PFSK-1 (cell line): ENCODE data around the gene MAGI1.

ENCODE experiments used
- FOXP2 ChIP-seq: optimal IDR thresholded peaks from 2 replicates; pipeline ENCODE3; 2011; ENCODE audit warnings: borderline replicate concordance, control low read depth, inconsistent platforms; ENCODE audit not compliant: insufficient read depth; ENCODE audit errors: extremely low read length, extremely low read depth
- POLR2AphosphoS5 ChIP-seq: IDR thresholded peaks from 2 replicates; pipeline ENCODE4 v1.6.1; 2012; ENCODE audit warnings: low read depth, mild to moderate bottlenecking, control low read depth, low read length, moderate library complexity
- REST ChIP-seq, 2 experiments: IDR thresholded peaks; 2 replicates each; pipeline versions ENCODE4 v1.6.1 to v1.8.0; 2011 to 2012; ENCODE audit warnings: low read depth in 2 of 2, low read length in 2 of 2, control low read depth in 1 of 2, inconsistent platforms in 1 of 2, mild to moderate bottlenecking in 1 of 2, moderate library complexity in 1 of 2; ENCODE audit not compliant: insufficient read depth in 1 of 2
- SIN3A ChIP-seq: IDR thresholded peaks from 2 replicates; pipeline ENCODE4 v1.6.1; 2012; ENCODE audit warnings: mild to moderate bottlenecking, low read length, moderate library complexity, borderline replicate concordance; ENCODE audit not compliant: insufficient read depth
- TAF1 ChIP-seq: IDR thresholded peaks from 2 replicates; pipeline ENCODE4 v1.6.1; 2012; ENCODE audit warnings: low read length, control low read depth, borderline replicate concordance; ENCODE audit not compliant: insufficient read depth

The MAGI1 gene

DNA sequence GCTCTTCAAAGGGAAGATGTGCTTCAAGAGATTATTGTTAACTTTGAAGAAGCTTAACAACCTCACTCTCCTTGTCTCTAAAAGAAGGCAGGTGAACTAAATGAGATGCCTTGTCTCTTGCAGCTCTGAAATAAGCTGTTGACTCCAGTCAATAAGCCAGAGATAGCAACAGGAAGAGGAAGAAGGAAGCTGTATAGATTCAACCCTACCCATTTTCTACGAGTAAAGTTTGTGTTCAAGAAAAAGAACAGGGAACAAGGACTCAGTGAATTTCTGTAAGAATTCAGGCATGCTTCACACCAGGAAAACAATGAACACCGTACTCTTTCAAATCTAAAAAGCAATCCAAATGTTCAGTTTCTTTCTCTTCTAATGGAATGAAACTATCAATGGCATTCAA, 503.5 kb downstream of the MAGI1 start:
- TF ChIP-seq TAF1 = no peak

GRCh38 chr3:65534805-65535204, 503.9 kb downstream of the MAGI1 start:
- TF ChIP-seq FOXP2 = no peak
- no peak for TF ChIP-seq REST (IDR thresholded peaks at IDR 0.05; ENCODE audit: insufficient read depth in 1 of 2, low read depth in 2 of 2, low read length in 2 of 2)
- no peak for TF ChIP-seq POLR2AphosphoS5
- TF ChIP-seq SIN3A = no peak
- TF ChIP-seq TAF1 = no peak

DNA sequence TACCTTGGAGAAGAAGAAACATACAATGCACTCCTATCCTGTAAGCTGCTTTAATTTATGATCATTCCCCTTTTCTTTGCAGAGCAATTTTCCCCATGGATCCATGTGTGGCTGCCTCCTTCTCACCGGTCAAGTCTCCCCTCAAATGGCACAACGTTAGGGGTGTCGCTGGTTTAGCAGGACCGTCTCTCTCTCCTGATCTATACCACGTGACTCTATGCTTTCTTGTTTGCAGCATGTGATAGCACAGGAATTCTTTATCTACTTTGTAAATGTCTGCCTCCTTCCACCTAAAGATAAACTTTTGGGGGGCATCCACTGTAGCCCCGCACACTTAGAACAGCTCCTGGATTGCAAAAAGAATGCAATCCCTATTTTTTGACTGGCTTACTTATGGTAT, 506.0 kb downstream of the MAGI1 start:
- no peak for TF ChIP-seq POLR2AphosphoS5
- TF ChIP-seq FOXP2 = no peak
- TF ChIP-seq SIN3A = no peak
- TF ChIP-seq TAF1 = no peak
- TF ChIP-seq REST (IDR thresholded peaks at IDR 0.05; ENCODE audit: insufficient read depth in 1 of 2, low read depth in 2 of 2, low read length in 2 of 2) = no peak

DNA sequence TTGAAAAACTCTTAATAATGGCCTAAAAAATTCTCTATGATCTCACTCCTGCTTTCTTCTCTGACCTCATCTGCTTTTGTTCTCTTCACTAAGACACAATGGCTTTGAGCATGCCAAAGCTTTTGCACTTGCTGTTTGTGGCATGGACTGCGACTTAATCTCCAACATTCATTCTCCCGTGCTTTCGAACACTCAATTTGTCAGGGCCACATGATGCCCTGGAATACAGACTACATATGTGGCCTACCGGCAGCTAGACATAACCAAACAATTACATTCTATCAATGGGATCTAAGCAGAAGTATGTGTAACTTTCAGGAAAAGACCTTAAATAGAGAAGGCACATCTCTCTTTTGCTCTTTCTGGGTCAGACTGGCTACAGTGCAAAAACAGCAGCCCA, 506.5 kb downstream of the MAGI1 start:
- TF ChIP-seq SIN3A = no peak
- no peak for TF ChIP-seq FOXP2
- no peak for TF ChIP-seq TAF1
- no peak for TF ChIP-seq POLR2AphosphoS5
- no peak for TF ChIP-seq REST (IDR thresholded peaks at IDR 0.05; ENCODE audit: insufficient read depth in 1 of 2, low read depth in 2 of 2, low read length in 2 of 2)

DNA sequence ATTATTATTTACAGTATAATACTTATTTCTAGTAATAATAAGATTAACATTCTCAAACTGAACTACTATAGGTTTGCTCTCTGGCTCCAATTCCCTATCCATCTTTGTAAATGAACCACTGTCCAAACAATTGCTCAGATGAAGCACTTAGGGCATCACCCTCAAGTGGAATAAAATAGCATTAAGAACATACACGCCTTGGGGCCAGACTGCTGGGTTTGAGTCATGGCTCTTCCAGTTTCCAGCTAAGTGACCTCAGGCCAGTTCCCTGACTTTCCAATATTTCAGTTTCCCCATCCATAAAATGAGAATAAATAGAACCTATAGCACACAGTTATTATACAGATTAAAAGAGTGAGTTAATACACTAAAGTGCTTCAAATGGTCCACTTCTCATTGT, 507.2 kb downstream of the MAGI1 start:
- TF ChIP-seq TAF1 (no peak), REST (IDR thresholded peaks at IDR 0.05; ENCODE audit: insufficient read depth in 1 of 2, low read depth in 2 of 2, low read length in 2 of 2) (no peak), FOXP2 (no peak), SIN3A (no peak), POLR2AphosphoS5 (no peak)
